HK-2 (cell line): ENCODE results near the gene NTRK3.

Experiments used
- DNase-seq: peaks from one replicate; pipeline ENCODE4 v3.0.0-alpha.2; 2018; ENCODE audit not compliant: unreplicated experiment

Gene NTRK3

DNA sequence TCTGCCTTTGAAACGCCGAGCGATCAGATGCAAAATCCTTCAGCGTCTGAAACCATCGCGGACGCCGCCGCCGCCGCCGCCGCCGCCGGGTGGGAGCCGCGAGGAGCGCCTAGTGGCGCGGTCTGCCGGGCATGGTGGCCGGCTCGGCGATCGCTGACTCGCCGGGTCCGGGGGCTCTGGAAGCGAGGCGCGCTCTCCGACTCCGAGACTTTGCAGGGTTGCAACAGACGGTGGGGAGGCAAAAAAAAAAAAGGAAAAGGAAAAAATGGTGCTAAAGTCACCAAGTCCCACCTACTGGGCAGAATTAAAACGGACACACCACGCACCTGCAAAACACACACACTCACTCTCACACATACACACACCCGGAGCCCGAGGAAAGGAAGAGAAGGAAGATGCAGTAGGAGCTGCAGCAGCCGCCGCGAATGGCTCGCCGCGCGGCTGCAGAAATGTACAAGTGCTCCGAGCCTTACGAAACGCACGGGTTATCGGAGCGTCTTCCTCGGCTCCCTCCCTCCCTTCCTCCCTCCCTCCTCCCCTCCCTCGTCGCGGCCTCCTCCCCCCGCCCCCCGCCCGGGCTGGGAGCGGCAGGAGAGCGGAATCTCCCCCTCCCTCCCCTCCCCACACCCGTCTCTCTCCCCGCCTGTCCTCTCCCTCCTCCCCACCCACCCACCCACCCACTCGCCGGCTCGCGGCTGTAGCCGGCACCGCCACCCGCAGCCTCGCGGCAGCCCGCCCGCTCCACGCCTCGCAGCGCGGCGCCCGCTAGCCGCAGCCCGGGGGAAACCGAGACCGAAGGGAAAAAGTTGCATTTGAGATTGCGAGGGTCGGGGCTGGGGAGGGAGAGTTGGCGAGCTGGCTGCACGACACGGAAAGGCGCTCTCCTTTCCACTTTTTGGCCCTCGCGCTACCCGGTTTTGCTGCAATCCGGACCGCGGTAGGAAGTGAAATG is at the start of gene NTRK3:
Gene NTRK3 (minus strand): TSS at position 461 of the 952 bp plus-strand sequence. CDS start 586 bp downstream, outside the sequence.
- DNase-seq = no peak

DNA sequence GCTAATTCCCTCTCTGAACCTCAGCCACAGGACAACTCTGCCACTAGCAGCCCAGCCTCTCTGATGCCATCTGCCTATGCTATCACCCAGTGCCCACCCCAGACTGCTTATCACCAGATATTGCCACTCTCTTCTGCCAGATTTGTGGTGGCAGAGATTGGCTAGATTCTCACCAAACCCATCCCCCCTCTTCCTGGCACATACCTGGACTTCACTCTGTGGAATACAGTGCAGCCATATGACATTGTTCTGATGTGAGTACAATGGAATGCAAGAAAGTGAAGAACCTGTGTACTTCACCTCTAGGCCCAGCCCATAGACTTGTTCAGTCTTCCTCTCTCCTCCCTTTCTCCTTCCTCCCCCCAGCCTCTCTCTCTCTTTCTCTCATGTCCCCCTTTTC is 46.9 kb upstream of the NTRK3 start:
- no peak for DNase-seq

DNA sequence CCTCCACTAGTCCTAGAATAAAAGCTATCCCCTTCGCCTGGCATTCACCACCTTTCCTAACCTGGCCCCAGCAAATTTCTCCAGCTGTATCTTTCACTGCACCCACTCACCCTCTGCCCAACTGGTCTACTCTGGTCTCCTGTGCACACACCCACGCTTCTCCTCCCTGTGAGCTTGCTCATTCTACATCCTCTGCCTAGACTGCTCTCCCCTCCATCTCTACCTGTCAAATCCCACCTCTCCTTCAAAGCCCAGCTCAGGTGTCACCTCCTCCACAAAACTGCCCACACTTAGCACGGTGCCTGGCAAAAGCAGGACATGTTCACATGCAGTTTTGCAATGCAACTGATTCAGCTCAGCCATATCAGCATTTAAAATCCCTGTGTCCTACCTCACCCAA is 45.8 kb upstream of the NTRK3 start:
- DNase-seq = no peak

DNA sequence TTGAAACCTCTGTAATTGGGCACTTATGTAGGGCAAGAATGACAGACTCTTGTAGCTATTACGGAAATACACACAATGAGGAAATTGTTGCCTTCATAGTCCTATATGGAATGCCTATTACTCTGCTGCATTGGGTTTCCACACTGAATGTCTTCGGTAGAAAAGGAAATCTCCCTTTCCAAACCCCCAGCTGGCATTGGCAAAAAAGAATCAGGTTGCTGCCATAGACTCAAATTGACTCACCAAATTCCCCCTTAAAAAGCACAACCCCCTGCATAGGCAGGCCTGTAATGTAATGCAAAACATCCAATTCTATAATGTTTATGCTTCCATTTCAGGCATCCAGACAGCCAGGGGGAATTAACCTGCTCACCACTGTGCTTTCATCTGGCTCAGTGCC is 44.8 kb upstream of the NTRK3 start:
- DNase-seq = no peak

DNA sequence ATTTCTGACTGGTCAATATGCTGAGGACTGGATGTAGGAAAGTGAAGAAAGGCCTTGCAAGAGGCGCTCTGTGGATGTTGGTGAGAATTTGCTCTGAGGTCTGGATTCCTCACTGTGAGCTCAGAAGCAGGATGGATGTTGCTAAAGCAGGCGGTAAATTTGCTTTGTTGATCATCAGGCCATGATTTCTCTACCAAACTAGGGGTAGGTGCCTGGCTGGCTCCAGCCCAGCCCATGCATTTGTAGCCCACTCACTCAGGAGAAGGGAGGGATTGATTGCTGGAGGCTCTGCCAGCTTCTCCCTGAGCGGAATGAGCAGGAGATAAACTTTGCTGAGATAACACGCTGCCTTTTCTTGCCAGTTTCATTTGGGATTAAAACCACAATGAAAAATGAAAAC is 44.3 kb upstream of the NTRK3 start:
- no peak for DNase-seq

DNA sequence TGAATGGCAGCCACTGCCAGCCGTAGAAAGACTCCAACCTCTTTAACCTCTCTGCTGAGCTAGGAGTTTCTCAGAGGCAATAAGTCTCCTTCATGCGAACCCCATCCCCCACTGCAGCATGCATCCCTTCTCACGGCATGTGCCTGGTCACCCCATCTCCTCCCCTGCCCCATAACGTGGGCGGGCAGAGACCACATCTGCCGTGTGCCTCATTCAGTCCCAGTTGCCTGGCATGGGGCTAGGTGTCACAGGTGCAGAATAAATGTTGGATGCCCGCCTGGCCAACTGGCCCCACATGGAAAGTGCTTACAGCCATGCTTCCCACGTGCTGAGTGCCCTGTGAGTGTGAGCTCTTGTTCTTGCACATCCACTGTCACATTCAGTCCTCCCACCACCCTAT is 43.5 kb upstream of the NTRK3 start:
- no peak for DNase-seq

DNA sequence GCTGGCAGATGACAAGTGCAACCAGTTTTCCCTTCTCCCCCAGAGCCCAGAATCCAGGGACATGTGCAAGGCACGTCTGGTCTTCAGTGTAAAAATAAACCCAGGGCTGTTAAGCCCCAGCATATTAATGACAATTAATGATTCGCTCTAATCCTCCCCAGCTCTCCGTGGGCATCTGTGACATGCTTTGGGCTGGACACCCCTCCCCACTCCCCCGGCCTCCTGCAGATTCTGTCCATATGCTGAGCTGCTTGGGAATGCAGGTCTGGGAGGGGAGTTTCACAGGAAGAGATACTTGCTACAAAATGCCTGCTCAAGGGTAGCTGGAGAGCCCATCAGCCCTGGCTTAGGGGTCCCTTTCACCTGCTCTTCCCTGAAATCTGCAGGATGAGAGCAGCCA is 43.0 kb upstream of the NTRK3 start:
- DNase-seq = no peak

DNA sequence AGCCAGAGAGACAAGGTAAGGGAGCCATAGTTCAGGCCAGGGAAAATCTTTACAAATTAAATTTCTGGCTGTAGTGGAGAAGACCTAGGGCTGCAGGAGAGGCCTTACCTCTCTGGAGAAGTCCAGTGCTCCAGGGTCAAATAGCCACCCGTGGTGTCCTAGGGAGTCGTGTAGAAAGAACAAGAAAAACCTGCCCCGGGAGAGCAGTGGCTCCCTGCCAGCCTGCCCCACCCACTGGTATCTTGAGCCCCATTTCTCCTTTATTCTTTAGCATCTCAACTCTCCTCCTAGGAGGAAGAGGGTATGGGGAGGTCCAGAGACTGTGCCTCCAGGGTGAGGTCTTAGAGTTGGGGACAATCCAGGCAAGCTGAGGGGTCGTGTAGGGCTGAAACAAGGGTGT is 32.1 kb upstream of the NTRK3 start:
- DNase-seq = no peak

DNA sequence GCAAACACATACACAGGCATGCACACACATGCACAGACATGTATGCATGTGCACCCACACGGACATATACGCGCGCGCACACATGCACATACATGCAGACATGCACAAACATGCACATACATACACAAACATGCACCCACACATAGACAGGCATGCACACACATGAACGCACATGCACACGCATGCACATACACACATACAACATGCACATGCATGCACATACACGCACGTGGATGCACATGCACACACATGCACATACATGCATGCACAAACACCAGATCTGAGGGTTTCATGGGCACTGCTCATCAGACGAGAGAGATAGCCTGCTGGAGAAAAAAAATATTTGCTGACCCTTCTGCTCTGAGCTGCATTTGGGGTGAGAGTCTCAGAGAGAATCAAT is 31.7 kb upstream of the NTRK3 start:
- no peak for DNase-seq

DNA sequence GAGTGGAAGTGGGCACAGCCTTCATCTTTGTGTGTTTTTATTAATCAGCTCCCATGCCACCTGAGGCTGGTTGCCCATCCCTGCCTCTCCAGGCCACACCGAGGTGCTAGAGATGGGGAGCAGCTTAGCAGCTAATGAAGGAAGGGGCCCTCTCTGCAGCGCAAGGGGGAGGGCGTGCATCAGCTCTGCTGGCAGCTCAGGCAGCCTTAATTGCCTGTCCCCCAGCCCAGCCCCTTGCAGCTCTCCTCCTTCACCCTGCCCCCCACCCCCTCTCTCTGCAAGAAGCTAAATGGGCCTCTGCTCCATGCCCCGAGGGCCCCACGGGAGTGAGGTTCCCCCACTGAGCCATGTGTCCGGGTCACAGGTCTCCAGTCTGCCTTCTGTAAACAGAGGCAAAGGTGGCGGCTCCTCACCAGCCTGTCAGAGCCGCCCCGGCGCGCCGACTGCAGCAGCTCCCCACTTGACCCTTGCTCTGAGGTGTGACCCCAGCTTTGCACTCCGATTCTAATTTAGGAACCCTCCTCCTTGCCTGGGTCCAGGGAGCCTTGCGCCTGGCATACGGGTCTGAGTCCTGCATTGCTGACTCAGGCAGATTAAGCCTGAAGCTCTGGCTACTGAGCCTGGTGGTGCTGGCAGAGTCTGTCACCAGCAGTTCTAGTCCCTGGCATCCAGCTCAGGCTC is 27.9 kb upstream of the NTRK3 start:
- no peak for DNase-seq

DNA sequence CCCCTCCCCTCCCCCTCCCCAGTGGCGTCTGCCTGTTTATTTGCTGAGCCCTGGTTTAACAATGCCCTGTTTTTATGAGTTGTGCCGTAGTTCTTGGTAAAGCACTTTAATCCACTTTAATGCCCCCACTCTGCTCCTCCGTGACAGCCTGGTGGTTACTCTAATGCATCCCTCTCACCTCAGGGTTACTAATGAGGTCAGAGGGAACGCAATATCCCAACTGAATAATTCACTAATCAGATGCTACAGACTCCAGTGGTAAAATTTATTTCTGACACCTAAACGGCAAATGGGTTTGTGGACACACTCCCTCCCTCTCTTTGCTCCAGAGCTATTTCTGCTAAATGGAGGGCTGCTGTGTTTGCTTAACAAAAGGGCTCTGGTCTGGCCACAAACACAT is 26.1 kb upstream of the NTRK3 start:
- no peak for DNase-seq

DNA sequence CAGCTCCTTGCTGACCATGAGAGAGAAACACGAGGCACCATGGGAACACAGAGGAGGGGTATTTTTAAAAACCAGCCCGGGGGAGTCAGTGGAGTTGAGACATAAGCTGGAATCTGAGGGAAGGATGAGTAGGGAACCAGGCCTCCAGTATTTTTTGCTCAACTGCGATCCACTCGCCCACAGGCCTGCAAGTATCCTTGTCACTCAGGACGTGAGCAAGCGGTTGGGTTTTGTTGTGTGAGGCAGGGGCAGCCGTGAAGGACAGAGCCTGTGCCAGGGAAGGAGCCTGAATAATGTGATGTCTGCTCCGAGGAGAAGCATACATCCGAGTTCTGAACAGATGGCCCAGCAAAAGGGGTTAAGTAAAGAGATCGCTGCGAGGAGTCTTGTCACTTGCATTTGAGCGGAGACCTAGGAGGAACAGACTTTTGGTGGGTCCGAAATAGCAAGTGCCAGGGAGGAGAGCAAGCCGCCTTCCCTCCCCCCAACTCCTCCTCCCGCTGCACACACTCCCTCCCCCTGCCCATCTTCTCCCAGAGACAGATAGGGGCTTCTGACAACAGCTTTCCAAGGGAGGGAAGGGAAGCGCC is 20.4 kb upstream of the NTRK3 start:
- no peak for DNase-seq

DNA sequence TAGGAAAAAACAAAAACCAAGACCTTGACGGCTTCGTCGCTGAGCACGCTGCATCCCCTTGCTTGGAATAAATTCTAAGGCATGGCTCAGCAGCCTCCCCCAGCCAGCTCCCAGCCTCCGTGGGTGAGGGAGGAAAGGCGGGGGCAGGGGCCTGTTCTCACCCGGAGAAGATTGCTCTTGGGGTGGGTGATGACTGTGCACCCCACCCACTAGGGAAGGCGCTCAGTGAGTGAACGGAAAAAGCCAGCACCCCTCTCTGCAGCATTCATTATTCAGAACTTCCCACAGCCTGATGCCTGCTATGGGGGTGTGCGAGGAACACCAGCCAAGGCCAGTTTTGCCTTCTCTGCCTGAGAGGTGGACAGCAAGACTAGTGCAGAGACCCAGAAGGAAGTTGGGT is 19.3 kb upstream of the NTRK3 start:
- DNase-seq = no peak

DNA sequence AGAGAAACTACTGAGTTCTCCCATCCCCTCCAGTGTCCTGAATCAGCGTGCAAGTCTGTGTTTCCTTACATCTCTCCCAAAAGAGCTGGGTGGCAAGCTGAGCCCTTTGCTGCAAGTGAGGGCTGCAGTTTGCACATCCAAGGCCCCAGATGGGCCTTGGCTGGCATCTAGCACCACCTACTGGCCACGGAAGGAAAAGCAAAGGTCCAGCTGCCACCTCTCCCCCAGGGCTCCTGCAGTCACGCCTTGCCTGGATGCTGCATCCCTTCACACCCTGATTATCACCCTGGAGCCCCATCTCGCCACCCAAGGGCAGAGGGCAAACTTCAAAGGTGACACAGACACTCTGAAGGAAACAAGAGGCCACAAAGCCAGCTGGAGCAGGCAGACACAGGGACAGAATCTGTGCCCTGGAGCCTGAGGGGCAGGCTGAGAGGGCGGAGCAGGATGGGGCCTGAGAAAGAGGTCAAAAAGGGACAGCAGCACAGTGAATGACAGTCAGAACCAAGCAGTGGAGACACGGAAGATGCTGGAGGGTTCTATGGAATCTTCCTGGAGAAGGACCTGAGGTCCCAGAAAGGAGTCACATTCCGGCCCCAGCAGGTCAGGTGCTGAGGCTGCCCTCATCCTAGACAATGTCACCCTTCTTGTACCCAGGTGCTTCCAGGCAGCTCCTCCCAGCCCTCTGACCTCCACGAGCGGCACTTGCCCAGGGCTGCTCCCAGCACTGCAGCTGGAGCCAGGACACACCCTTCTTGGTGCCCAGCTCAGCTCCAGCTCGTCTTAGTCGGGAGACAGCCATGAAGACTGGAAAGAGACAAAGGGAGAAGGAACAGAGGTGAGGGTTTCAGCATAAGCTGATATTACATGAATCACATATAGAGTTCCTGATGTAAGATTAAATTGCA is 18.3 kb upstream of the NTRK3 start:
- peak; percentile 44 for DNase-seq

DNA sequence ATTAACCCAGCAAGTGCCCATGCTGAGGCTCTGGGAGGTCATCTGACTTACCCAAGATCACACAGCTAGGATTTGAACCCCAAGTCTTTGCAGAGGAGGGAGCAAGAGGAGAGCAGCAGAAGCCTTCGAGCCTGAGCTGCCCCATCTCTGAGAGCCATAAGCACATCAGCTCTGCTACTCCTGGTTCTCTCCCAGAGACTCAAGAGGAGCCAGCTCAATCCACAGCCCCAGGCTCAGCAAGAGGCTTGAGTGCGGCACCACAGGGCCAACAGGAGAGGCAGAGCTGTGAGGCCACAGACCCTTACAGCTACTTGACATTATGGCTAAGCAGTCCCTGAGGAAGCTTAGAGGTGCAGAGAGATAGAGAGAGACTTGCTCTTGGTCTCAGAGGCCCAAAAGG is 15.9 kb upstream of the NTRK3 start:
- no peak for DNase-seq

DNA sequence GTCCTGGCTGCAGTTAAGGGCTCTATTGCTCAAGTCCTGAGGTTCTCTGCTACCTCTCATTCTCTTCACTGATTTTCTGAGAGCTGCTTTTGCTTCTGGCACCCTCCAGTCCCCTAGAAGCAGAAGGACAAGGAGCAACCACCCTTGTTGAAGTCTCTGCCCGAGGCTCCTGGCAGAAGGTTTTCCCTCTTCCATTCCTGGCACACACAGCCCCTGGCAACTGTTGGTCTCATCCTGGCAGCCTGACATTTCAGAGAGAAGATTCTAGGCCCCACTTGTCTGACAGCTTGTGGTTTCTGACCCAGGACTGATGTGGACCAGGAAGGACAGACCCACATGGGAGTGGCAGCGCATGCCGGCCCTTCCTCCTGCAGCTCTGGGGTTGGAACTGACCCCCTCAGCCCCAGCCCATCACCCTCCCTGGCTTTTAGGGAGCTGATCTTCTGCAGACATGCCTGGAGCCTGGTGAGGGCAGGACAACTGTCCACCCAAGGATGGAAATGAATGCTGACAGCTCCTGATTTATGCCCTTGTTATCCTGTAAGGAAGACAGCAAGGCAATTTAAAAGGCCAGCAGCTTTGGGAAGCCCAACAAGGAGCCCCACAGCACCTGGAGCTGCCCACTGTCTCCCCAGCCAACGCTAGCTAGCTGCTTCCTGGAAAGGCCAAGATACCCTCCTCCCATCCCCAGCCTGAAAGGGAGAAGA is 13.0 kb upstream of the NTRK3 start:
- DNase-seq = no peak

DNA sequence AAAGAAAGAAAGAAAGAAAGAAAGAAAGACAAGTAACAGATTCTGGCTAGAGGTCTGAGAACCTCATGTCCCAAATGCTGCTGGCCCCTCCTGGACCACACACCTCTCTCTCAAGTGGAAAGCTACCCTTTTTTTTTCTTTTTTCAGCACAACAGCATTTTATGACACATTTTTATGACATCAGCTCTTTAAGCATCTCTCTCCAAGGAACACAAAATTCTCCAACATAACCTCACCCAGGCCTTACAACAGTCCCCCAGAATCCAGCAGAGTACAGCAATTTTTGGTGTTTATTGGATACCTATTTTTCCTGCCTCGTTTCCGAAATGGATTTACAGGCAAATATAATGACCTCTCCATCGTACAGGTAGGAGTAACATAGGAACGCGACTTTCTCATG is 11.2 kb upstream of the NTRK3 start:
- DNase-seq = no peak

DNA sequence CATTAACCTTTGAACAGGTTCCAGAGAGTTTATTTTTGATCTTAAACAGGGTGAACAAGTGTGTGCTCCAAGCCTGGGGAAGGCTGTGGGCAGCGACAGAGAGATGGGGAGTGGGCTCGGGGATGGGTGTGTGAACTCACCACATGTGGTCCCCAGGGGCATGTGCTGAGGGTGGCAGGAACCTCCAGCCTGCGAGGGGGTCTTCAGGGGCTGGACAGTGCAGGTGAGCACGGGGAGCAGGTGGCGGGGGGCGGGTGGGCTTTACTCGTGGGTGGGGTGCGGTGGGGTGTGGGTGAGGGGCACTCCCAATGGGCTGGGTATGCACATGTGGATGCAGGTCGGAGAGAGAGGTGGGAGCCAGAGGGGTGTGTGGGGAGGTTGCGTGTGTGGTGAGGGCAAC is 9.6 kb upstream of the NTRK3 start:
- no peak for DNase-seq

DNA sequence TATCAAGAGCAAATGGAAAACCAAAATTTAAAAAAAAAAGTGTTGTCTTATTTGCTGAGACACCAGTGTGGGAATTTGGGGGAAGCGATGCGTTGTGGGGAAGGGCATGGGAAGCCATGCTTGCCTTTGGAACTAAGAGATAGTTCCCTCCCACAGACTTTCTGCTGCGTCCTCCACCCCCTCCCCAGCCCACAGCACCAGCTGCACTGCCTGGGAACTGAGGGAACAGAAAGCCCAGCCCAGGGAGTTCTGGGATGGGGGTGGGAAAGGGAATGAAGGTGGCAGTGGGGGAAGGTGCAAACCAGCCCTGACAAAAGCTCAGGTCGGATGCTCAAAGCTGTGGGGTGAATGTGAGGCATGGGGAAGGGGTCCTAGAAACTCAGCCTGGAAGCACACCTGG is 8.1 kb upstream of the NTRK3 start:
- no peak for DNase-seq

DNA sequence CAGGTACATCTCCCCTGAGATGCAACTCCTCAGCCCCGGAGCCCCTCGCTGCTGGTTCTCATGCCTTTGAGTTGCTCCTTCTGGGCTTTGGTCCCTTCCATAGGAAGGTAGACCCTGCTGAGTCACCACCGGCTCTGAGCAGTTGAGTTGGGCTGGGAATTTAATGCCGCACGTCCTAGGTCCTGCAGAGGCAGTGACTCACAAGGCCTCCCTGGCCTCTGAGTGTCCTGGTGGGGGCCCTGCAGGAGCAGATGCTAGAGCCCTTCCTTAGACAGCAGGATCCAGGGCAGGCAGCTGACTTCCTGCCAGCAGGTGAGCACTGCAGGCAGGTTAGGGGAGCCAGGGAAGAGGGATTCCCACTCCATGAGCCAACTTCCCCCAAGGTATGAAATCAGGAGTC is 5.5 kb upstream of the NTRK3 start:
- no peak for DNase-seq

DNA sequence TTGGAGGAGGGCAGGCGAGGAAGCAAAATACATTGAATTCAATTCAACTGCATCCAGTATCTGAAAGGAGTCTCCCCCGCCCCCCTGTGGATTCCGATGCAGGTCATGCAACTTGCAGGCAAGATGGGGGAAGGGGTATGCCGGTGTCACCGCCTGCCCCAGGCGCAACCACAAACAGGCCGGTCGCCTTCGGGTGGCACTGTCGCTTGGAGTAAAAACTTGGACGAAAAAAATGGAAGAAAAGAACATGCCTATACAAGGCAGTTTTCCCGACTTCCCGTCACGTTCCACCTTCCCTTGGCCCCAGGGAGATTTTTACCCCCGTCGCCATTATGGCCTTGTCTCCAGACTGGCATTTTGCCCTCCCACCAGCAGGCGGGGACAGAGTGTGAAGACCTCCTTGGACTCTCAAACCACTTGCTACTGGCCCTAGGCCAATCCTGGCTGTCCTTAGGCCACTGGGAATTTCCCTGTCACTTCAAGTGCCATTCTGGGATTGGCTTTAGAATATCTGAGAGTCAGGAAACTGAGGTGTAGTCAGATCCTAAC is 1.6 kb upstream of the NTRK3 start:
- DNase-seq = peak; percentile 25
